ENCODE measurements around the gene CACNA1G. TPM values are rescaled to one million over a fixed set of nuclear protein-coding genes. Genes with fewer than 3 reads are reported as not detected.
A peak's percentile ranks its signal among the peaks of the same experiment; 100 is the strongest.

The CACNA1G gene
- total RNA-seq: 2.9 and 4.8 TPM in 2 replicates
- polyA plus RNA-seq: 3.5 and 4.8 TPM in 2 replicates

GRCh38 chr17:50560185-50560824, at the start of gene CACNA1G:
TSS of gene CACNA1G (plus strand) at chr17:50560715. CDS start at chr17:50561460, 745 bp downstream.
- Histone ChIP-seq H3K4me3 (peak within 1 kb of the TSS; percentile 67), H3K27me3 (peaks cover 55% of the 10 kb centered on the region), H3K27ac (peak within 1 kb of the TSS; percentile 79)

GRCh38 chr17:50511058-50511457, 49.5 kb upstream of the CACNA1G start:
- no peak for DNase-seq (ENCODE audit: low spot score)
- Histone ChIP-seq H4K20me1 (ENCODE audit: insufficient read depth, poor library complexity, severe bottlenecking) (no peaks in the 10 kb centered on the region), H3K79me2 (no peaks in the 10 kb centered on the region), H3K4me3 (no peak overlapping the region), H3K9me3 (ENCODE audit: low read depth) (no peaks in the 10 kb centered on the region), H3K27me3 (no peaks in the 10 kb centered on the region), H3K9me2 (replicated peaks; ENCODE audit: insufficient read depth) (no peaks in the 10 kb centered on the region), H2AFZ (no peak overlapping the region), H3K27ac (peak overlapping the region; percentile 33), H3K4me1 (ENCODE audit: insufficient read depth) (peaks cover 15% of the 10 kb centered on the region), H3K4me2 (peak overlapping the region; percentile 14), H3K36me3 (replicated peaks; ENCODE audit: insufficient read depth, low read depth) (no peaks in the 10 kb centered on the region)
- 42% methylated on average over 3 of the region's 3 CpGs for WGBS (ENCODE audit: low lambda C conversion rate, missing lambda C conversion rate)
- no peak for TF ChIP-seq CTCF (IDR thresholded peaks at IDR 0.05; ENCODE audit: poor library complexity)
- TF ChIP-seq EZH2 (IDR thresholded peaks at IDR 0.05; ENCODE audit: borderline replicate concordance): no peak
- no peak for TF ChIP-seq EZH2phosphoT487 (IDR thresholded peaks at IDR 0.05; ENCODE audit: low read depth, severe bottlenecking, unreplicated experiment)

More at GRCh38 chr17:50560185-50560824, at the start of gene CACNA1G:
- H2AFZ ChIP-seq: peak within 1 kb of the TSS; percentile 37
- no peaks in the 10 kb centered on the region for H3K36me3 ChIP-seq (replicated peaks; ENCODE audit: insufficient read depth, low read depth)
- H4K20me1 ChIP-seq (ENCODE audit: insufficient read depth, poor library complexity, severe bottlenecking): no peaks in the 10 kb centered on the region
- H3K4me2 ChIP-seq: peak within 1 kb of the TSS; percentile 91
- no peaks in the 10 kb centered on the region for H3K9me3 ChIP-seq (ENCODE audit: low read depth)
- peaks cover 47% of the 10 kb centered on the region for H3K4me1 ChIP-seq (ENCODE audit: insufficient read depth)
- no peaks in the 10 kb centered on the region for H3K79me2 ChIP-seq
- TF ChIP-seq EZH2 (IDR thresholded peaks at IDR 0.05; ENCODE audit: borderline replicate concordance) (no peak), EZH2phosphoT487 (IDR thresholded peaks at IDR 0.05; ENCODE audit: low read depth, severe bottlenecking, unreplicated experiment) (no peak), CTCF (IDR thresholded peaks at IDR 0.05; ENCODE audit: poor library complexity) (no peak)
- under 1% methylated on average over 20 of the region's 56 CpGs for WGBS (ENCODE audit: low lambda C conversion rate, missing lambda C conversion rate)
- peak; percentile 95 for DNase-seq (ENCODE audit: low spot score)
- H3K9me2 ChIP-seq (replicated peaks; ENCODE audit: insufficient read depth): no peaks in the 10 kb centered on the region

- Histone ChIP-seq H3K79me2 (no peaks in the 10 kb centered on the region), H3K27ac (no peak overlapping the region), H3K4me3 (no peak overlapping the region), H3K36me3 (replicated peaks; ENCODE audit: insufficient read depth, low read depth) (no peaks in the 10 kb centered on the region), H4K20me1 (ENCODE audit: insufficient read depth, poor library complexity, severe bottlenecking) (no peaks in the 10 kb centered on the region), H3K27me3 (no peaks in the 10 kb centered on the region), H2AFZ (no peak overlapping the region), H3K4me2 (peak overlapping the region; percentile 28), H3K4me1 (ENCODE audit: insufficient read depth) (peaks cover 11% of the 10 kb centered on the region), H3K9me3 (ENCODE audit: low read depth) (no peaks in the 10 kb centered on the region), H3K9me2 (replicated peaks; ENCODE audit: insufficient read depth) (no peaks in the 10 kb centered on the region)
- 46% methylated on average over 4 of the region's 4 CpGs for WGBS (ENCODE audit: low lambda C conversion rate, missing lambda C conversion rate)
- DNase-seq (ENCODE audit: low spot score): no peak
- no peak for TF ChIP-seq EZH2 (IDR thresholded peaks at IDR 0.05; ENCODE audit: borderline replicate concordance)
- TF ChIP-seq CTCF (IDR thresholded peaks at IDR 0.05; ENCODE audit: poor library complexity): no peak
- TF ChIP-seq EZH2phosphoT487 (IDR thresholded peaks at IDR 0.05; ENCODE audit: low read depth, severe bottlenecking, unreplicated experiment): no peak
Observed at GRCh38 chr17:50513495-50513894, 47.0 kb upstream of the CACNA1G start.

Data from hepatocyte (in vitro differentiated cells).